HG02884 (cell line): Measurements from ENCODE around the gene ATE1.

Experiments used
- ATAC-seq: cut with Tn5 transposase; IDR thresholded peaks from one replicate; pipeline ENCODE4 v1.9.1; 2021; ENCODE audit warnings: mild to moderate bottlenecking, moderate library complexity; ENCODE audit not compliant: unreplicated experiment

Gene ATE1

DNA sequence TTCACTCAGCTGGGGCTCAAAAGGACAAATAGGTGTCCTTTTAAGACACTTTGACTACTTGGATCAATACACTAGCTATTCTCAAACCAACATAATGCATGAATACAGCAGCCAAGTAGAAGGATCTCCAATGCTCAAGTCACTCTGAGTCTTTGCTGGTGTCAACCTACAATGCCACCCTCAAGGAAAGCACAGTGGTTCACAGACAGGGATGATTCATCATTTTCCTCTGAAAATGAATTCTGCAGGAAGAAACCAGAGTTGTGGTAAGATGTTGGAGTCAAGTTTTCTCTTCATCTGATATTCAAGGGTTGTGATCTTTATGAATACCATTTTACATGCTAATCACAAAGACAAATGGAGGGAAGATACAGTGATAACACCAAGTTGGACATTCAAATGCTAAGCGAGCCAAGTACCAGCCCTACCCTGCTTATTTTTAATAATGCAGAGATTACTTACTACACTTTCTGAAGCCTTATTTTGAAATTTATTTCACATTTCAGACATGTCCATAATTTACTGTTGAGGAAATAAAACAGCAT is 186.5 kb downstream of the ATE1 start:
- ATAC-seq = no peak

DNA sequence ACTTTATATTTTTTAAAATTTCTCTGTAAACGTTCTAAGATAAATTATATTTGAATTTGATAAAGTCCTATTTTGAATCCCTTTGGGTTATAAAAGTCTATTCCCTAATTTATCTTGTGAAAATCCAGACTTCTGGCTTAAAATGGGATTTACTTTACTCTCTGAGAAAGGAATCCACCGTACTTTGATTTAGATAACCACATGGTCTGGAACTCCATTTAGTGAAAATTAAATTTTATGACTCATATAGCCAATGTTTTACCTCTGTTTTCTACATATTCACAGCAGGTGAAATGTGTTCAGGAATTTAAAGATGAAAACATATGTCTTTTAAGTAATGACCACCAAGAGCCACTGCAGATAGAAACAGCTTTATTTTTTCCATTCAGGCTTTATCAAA is 187.8 kb downstream of the ATE1 start:
- no peak for ATAC-seq

DNA sequence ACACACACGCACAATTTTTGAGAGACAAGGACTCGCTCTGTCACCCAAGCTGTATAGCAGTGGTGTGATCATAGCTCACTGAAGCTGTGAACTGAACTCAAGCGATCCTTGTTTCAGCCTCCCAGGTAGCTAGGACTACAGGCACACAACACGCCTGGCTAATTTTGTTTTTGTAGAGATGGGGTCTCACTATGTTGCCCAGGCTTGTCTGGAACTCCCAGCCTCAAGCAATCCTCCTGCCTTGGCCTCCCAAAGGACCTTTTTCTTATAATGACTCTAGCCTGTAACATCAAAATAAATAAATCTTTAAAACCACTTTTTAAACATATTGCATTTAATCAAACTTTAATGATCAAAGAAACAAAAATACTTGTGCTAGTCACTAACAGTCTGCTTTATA is 188.7 kb downstream of the ATE1 start:
- ATAC-seq = no peak

DNA sequence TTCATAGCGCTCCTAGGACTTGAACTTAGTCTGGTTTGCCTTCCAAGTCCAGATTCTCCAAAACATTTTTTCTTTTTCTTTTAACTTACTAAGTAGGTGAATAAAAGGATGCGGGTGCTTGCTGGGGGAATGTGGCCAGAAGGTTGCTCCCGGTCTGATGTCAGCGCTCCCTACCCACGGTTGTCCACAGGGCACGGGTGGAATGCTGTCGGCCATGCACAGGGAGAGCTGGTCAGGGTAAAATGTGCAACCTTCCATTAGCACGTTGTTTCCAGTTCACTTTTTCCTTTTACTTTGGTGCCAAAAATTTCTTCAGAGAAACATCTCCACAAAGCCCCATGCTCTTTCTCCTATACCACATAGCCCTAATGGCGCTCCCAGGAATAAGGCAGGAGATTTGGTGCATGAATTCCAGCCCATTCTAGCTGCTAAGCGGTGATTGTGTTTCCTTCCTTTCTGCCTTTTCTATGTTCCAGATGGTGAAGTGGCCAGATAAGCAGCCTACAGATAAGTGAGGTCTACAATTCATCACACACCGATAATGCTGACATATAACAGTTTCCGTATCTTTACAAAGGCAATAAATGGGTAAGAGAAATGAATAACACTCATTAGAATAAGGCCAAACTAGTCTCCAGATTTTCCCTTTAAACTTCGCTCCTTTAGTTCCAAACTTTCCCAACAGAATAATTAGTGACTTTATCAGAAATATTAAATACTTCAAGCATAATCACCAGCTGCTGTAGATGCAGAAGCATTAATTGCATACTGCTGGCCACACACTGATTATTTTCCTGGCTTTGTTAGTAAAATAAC is 191.3 kb downstream of the ATE1 start:
- ATAC-seq = no peak

DNA sequence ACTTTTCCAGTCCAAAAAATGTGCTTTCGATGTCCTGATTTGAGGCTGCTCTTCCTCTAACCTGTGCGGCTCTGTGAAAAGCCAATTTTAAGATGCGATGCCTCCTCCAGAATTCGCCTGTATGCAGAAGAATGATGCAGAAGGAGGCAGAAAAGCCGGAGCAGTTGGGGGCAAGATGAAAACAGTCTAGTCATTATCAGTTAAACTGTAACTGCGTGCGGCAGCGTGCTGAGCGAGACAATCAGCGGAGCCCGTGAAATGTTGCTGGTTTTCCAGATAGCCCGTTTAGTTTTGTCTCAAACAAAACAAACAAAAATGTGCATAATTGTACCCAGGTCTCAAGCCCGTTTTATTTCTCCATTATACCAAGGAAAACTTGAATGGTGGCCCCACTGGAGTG is 192.6 kb downstream of the ATE1 start:
- no peak for ATAC-seq

DNA sequence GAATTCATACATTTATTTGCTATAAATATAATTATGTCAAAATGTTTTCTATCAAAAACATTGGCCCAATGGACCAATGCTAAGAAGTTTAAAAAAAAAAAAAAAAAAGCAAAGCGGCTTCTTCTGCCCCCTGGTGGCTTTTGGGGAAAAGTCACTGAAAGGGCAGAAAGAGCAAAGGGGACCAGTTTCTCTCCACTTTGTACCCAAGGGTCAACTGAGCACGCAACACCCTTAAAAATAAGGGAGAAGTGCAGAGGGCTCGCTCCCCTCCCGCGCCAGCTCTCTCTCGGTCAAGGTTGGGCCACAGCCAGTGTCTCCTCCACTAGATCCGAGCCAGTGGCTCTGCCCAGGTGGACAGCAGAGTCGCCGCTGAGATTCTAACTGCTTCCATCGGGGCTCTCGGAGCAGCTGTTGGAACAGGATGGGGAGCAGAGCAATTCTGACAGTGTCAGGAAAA is 193.2 kb downstream of the ATE1 start:
- no peak for ATAC-seq

DNA sequence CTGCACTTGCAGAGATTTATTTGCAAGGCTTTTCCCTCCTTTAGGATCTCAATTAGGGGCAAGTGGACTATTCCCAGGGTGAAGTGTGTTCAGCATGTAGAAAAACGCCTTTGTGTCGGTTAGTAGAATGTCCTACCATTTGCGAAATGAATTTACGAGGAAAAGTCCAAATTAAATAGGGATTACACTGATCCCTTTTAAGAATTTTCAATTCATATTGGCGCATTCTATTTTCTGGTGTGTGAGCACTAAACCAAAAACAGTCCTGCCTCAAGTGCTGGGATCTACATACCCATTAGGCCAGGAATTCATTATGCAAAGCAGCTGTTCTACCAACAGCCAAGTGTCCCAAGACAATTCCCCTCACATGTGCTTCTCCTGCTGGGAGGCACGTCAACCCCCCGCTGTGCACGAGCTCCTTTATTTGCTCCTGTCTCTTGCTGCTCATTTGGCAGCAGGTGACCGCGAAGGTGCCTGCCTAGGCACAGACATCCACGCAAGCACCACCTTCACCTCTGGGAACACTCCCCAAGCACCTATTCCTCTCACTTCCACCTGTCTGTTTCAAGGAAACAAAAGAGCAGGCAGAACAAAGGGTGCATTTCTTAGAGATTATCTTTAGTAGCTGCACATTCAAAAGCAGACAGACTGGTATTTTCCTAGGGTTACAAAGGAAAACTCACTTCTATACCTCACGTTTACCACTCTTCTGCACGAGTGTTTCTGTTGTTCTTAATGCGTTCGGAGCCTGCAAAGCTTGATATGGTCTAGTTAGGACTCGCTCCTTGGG is 195.0 kb downstream of the ATE1 start:
- no peak for ATAC-seq

DNA sequence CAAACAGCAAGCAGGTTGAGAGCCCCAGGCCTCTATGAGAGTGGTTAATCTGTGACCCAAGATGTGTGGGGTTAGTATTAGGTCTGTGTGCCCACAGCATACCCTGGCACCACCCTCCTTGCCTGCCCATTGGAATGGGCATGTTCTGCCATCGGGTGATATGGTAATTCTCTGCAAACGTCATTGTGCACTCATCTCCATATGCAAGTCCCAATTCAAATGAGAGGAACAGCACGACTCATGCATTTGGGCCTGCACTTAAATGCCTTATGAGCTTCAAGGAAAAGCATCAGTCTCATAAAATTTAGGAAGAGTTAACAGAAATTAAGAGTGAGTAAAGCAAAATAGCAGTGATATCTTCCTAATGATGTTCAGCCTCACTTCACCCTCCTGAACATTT is 195.7 kb downstream of the ATE1 start:
- ATAC-seq = no peak

DNA sequence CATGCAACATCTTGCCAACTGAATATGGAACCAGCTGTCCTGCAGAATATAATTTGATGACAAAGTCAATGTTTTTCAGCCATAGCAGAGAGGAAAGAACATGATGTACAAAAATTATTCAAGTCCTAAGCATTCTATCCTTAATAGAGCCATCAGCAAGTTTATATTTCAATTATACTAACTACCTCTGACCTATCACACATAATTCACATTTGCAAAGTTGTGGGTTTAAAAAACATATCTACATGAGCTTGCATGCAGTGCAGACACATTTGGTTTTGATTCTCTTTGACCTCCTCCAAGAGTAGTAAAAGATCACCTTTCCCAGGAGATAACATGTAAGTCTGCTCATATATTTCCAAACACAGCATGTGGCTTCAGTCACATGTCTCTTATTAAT is 203.5 kb downstream of the ATE1 start:
- ATAC-seq = no peak

DNA sequence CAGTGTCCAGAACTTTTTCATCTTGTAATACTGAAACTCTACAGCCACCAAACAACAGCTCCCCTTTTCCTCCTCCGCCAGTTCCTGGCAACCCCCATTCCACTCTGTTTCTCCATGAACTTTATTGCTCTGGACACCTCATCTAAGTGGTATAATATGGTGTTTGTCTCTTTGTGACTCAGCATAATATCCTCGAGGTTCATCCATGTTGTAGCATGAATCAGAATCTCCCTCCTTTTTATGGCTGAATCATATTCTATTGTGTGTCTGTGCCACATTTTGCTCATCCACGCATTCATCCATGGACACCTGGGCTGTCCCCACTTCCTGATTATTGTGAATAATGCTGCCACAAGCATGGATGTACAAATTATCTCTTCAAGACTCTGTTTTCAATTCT is 205.2 kb downstream of the ATE1 start:
- no peak for ATAC-seq

DNA sequence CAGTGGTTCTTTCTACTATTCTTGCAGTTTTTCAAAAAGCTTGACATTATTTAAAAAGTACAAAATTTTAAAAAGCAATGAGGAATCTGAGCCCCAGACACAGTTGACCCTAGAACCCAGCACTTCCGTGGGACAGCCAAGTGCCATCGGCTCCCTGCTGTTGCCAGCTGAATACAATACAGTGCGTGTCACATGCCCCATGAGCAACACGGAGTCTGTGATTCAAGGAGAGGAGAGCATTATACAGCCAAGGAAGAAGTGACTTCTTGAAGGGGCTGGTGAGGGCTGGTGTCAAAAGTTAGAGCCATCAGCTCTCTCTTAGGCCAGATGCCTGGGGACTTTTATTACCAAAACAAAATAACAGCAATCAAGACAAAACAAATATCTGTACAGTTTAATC is 206.6 kb downstream of the ATE1 start:
- no peak for ATAC-seq

DNA sequence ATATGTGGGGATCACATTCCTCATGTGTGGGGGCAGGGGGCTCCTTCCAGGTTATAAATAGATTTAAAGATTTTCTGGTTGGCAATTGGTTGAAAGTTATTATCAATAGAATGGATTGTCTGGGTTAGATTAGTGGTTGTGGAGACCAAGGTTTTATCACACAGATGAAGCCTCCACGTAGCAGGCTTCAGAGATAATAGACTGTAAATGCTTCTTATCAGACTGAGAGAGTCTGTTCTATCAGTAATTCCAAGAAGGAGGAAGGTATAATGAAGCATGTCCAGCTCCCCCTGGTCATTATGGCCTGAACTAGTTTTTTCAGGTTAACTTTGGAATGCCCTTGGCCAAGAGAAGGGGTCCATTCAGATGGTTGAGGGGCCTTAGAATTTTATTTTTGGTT is 211.9 kb downstream of the ATE1 start:
- no peak for ATAC-seq

DNA sequence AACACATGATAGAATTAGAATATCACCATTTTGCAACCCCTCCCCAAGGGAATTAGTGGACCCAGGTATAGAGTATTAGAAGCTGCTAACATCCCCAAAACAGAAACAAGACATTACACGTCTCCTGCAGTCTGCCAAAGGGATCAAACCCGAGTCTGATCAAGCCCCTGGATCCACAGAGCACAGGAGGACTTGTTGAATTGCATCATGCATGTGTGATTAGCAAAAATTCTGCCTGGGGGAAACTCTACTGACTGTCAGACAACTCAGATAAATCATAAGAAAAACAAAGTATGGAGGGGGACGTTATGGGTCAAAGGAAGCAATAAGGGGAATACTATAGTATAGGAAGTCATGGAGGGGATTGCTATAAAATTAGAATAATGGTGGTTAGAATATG is 212.8 kb downstream of the ATE1 start:
- ATAC-seq = no peak

DNA sequence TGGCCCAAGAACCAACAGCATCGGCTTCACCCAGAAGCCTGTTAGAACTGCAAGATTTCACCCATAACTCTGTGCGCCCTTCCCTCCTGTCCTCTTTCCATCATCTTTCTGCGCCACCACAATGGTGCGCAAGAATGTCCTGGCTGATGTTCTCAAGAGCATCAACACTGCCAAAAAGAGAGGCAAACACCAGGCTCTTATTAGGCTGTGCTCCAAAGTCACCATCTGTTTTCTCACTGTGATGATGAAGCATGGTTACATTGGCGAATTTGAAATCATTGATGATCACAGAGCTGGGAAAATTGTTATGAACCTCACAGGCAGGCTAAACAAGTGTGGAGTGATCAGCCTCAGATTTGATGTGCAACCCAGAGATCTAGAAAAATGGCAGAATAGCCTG is 214.3 kb downstream of the ATE1 start:
- ATAC-seq = no peak

DNA sequence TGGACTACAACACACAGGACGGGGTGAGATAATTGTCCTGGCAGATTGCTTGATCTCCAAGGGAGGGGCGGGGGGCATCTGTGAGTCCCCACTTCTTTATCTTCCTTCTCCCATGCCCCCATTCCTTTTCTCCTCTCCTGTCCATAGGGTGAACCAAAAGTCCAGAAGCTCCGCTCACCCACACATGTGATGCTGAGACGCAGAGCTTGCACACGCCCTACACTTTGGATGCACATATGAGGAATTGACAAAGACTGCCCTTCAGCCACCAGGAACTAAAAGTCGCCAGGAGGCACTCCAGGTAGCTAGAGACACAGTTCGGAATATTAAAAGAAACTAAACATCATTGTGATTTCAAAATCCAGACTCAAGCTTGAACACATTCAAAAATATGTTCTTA is 216.9 kb downstream of the ATE1 start:
- ATAC-seq = no peak

DNA sequence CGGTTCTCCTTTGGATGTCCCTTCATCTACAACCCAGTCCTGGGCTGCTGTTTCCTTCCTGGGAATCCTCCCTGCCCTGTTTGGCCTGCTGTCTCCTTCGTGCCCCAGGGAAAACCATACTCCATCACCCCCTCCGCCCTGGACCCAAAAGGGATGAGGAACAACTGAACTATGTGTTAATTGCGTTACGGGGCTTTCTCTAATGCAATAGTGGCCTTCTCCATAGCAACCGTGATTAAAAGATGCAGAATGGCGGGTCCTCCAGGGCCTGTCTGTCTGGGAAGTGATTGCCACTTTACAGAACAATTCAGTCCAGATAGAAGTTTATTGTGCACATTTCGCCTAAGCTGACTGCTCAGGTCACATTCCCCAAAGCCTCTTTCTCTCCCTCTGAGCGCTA is 217.6 kb downstream of the ATE1 start:
- ATAC-seq = no peak

DNA sequence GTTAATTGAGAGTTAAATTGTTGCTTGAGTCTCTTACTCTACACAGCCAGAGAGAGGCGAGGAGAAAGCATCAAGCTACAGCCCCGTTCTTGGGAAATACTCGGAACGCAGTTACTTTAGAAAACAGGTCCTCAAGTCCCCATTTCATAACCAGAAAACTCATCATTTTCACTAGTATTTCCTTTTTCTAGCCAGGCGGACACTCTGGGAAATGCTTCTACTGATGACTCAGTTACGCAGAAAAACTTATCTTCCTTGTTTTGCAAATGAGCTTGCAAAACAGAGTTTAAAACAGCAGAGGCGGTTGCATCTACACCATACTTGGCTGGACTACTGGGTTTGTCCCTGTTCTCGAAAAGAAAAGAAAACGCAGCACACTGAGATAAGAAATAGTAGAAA is 218.2 kb downstream of the ATE1 start:
- ATAC-seq = no peak

DNA sequence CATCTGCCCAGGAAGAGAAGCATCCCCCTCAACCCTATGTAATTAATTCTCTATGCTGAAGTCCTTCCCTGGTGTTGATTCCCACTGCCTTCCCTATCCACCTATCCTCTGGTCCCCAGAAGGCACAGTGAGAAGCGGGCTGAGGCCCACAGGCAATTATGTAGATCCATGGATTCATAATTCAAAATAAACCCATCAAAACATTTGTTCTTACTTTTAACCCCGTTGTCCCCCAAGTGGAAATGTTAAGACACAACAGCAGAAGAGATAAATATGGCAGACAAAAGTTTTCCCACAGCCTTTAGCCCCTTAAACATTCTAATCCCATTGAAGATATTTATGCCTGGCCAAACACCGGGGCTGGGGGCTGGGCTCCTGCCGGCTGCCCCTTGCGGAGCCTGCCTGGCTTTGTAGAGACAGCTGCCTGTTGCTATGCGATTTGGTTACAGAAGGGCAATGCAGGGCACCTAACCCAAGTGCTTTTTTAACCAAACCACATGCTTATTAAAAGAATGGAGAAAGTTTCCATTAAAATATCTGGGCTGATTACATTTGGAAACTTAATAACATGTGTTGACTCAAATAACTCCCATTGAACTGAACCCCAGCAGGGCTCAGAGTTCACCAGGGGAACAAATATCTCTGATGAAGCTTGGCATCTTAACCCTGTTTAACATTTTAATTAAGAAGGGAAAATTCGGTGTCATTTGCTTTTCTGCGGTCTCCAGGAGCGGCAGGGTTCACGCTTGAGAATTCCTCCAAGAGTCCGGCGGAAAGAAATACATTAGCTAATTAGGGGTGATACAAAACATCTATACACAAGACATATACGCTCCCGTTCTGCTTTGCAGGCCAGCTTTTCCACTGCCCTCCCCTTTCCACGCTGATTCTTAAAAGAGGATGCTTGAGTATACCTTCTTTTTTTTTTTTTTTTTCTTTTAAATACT is 218.8 kb downstream of the ATE1 start:
- ATAC-seq = no peak

DNA sequence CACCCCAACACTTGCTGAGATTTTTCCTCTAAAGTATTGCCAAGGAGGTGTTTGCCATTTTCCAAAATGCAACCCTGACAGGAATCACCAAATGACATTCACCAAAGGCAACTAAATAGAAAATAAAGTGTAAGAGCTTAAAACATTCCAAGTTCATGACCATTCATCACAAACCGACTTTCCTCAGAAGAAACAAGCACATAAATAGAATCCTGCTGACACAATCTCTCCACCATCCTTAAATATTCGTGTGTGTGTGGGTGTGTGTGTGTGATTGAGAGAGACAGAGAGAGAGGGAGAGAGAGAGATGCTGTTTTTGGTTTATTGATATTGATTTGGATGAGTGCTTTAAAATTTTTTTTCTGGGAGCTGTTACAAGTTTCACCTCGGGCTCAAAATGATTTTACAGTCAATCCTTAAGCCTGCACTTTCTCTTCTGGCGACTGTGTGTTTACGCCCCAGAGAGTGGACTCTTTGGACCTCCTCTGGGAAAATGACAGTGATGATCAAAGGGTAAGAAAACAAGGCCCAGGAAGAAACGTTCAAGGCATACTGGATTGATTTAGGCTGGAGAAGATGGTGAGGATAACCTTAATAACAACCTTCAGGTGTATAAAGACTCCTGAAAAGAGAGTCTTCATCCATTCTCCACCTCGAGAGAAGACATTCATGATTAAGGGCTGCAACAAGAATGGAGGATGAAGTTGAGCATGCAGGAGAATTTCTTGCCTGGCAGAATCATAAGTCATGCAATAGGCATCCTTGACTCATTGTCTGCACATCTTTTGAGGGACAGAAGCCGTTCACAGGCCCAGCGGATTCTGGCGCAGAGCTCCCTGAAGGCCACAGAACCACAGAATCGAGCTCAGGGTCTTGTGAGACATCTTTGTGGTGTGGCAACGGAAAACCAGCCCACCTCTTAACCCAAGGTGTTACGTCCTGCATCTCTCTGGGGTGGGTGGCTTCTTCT is 225.2 kb downstream of the ATE1 start:
- no peak for ATAC-seq

DNA sequence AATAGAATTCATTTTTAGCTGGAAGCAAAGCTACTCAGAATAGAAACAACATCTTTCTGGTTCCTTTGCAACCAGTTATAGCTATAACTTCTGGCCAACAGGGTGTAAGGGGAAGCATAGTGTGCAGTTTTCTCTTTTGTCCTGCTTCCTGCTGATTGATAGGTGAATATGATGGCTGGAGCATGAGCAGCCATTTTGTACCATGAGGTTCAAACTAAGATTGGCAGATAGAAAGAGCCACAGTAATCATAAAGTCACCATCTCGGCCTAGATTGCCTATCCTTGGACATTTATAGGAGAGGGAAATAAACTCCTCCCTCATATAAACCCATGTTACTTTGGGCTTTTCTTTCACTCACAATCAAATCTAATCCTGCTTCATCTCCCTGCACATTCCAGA is 227.4 kb downstream of the ATE1 start:
- ATAC-seq = no peak
